ENCODE results near the gene RBBP5. TPM values are rescaled to one million over a fixed set of nuclear protein-coding genes. Genes with fewer than 3 reads are reported as not detected.

RBBP5 gene
- polyA plus RNA-seq, 1 donor from 2014 or later = 19.0 TPM

DNA sequence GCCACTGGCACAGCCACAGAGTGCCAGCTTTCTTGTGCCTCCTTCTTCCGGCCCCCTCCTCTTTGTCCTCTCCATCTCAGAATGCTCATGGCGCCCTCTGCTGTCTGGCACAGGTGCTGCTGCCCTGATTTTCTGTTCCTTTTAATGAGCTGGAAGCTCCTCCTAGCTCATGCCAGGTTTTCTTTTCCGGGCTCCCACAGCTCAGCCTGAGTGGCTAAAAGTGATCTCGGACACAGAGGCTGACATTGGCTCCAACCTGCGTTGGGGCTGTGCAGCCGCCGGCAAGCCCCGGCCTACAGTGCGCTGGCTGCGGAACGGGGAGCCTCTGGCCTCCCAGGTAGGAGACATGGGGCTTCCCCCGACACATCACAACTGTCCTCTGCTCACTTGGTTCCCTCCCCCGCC lies 60.1 kb downstream of the RBBP5 start:
- Mint-ChIP-seq H3K4me1 (peaks cover 0 to 3% (median 0%) of the 10 kb centered on the region in 3 donors), H3K27me3 (peaks cover 4% of the 10 kb centered on the region), H3K4me3 (no peak overlapping the region), H3K9me3 (no peaks in the 10 kb centered on the region), H3K27ac (peak overlapping the region in 1 of 3 donors; percentile 31), H3K36me3 (peaks cover 3% of the 10 kb centered on the region)

DNA sequence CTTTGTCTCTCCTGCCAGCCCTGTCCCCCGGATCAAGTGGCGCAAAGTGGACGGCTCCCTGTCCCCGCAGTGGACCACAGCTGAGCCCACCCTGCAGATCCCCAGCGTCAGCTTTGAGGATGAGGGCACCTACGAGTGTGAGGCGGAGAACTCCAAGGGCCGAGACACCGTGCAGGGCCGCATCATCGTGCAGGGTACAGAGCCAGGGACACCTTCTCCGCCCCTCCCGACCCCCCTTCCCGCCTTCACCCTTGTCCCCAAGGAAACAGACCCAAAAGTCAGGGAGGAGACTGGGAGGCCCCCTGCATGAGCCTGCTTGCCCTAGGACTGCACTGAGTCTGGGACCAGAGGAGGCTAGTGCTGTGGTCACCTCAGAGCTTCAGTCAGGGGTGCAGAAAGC lies 60.6 kb downstream of the RBBP5 start:
- Mint-ChIP-seq H3K36me3 (peaks cover 2% of the 10 kb centered on the region), H3K9me3 (no peaks in the 10 kb centered on the region), H3K4me3 (no peak overlapping the region), H3K27ac (no peak overlapping the region), H3K27me3 (peaks cover 3% of the 10 kb centered on the region), H3K4me1 (peaks cover 0 to 4% (median 0%) of the 10 kb centered on the region in 3 donors)

DNA sequence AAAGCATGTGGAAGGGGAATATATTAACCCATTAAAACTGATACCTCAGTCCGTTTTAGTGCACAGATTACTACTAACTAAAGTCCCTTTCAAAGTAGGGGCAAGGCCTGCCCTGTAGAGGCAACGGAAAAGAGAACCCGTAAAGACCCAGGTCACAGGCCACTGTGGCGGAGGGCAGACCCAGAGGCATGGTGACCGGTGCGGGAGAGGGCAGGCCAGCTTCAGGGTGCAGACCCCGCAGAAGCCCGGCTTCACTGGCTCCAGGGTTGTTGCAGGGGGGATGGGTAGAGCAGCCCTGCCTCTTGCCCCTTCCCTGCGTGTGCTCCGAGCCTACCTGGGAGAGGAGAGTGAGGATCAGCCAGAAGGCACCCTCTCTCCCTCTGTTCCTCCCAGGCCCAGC lies 61.0 kb downstream of the RBBP5 start:
- Mint-ChIP-seq H3K27me3 (peaks cover 2% of the 10 kb centered on the region), H3K9me3 (no peaks in the 10 kb centered on the region), H3K4me3 (no peak overlapping the region), H3K4me1 (peaks cover 0 to 4% (median 0%) of the 10 kb centered on the region in 3 donors), H3K27ac (no peak overlapping the region), H3K36me3 (peaks cover 4% of the 10 kb centered on the region)

DNA sequence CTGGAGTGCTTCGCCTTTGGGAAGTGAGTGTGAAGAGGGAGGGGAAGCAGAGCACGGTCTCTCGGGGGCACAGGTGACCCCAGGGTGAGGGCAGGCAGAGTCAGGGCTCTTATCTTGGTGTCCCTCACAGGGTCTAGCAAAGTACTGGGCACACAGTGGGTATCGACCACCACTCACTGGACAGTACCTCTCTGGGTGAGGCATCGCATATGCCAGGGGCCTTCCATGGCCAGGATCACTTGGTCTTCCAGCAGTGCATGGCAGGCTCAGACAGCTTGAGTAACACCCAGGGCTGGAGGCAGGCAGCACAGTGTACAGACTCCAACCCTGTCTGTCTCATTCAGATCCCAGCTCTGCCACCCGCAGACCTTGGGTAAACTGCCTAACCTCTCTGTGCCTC lies 62.1 kb downstream of the RBBP5 start:
- Mint-ChIP-seq H3K4me1 (peaks cover 0 to 4% (median 0%) of the 10 kb centered on the region in 3 donors), H3K9me3 (no peaks in the 10 kb centered on the region), H3K27me3 (peaks cover 6% of the 10 kb centered on the region), H3K36me3 (peaks cover 5% of the 10 kb centered on the region), H3K4me3 (no peak overlapping the region), H3K27ac (no peak overlapping the region)

DNA sequence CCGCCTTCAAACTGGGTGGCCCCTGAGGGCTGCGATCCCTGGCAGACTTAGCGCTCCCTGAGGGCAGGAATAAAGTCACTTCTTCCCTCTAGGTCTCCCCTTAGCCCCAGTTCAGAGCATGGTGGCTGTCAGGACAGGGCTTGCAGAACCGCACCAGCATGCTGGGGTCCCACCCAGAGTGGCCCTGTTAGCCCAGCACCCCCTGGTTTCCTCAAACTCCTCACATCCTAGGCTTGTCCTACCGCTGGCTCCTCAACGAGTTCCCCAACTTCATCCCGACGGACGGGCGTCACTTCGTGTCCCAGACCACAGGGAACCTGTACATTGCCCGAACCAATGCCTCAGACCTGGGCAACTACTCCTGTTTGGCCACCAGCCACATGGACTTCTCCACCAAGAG lies 62.9 kb downstream of the RBBP5 start:
- peaks cover 6% of the 10 kb centered on the region for H3K27me3 Mint-ChIP-seq
- H3K4me3 Mint-ChIP-seq = no peak overlapping the region
- H3K9me3 Mint-ChIP-seq = no peaks in the 10 kb centered on the region
- no peak overlapping the region for H3K27ac Mint-ChIP-seq
- peaks cover 0 to 4% (median 0%) of the 10 kb centered on the region in 3 donors for H3K4me1 Mint-ChIP-seq
- H3K36me3 Mint-ChIP-seq = peaks cover 4% of the 10 kb centered on the region

DNA sequence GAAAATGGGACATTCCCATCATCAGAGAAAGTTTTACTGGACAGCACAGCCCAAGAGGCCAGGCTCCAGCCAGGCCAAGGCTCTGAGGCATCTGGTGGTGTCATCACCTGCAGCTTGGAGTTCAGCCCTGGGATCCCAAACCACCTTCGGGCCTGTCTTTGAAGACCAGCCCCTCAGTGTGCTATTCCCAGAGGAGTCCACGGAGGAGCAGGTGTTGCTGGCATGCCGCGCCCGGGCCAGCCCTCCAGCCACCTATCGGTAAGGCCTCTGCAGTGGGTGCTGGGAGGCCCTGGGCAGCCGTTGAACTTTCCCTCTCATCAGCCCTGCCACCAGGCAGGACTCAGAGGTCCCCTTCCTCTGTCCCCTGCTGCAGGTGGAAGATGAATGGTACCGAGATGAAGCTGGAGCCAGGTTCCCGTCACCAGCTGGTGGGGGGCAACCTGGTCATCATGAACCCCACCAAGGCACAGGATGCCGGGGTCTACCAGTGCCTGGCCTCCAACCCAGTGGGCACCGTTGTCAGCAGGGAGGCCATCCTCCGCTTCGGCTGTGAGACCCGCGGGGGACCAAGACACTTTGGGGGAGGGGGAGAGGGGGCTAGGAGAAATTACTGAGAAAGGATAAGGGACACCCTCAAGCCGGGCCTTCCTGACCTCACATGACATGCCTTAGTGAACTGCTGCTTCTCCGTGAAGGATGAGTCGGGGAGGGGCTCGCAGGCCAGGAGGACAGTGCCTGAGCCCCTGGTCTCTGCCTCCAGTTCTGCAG lies 63.8 kb downstream of the RBBP5 start:
- H3K27me3 Mint-ChIP-seq = peaks cover 6% of the 10 kb centered on the region
- H3K27ac Mint-ChIP-seq = no peak overlapping the region
- no peaks in the 10 kb centered on the region for H3K9me3 Mint-ChIP-seq
- peaks cover 0 to 4% (median 0%) of the 10 kb centered on the region in 3 donors for H3K4me1 Mint-ChIP-seq
- peaks cover 2% of the 10 kb centered on the region for H3K36me3 Mint-ChIP-seq
- H3K4me3 Mint-ChIP-seq = no peak overlapping the region

DNA sequence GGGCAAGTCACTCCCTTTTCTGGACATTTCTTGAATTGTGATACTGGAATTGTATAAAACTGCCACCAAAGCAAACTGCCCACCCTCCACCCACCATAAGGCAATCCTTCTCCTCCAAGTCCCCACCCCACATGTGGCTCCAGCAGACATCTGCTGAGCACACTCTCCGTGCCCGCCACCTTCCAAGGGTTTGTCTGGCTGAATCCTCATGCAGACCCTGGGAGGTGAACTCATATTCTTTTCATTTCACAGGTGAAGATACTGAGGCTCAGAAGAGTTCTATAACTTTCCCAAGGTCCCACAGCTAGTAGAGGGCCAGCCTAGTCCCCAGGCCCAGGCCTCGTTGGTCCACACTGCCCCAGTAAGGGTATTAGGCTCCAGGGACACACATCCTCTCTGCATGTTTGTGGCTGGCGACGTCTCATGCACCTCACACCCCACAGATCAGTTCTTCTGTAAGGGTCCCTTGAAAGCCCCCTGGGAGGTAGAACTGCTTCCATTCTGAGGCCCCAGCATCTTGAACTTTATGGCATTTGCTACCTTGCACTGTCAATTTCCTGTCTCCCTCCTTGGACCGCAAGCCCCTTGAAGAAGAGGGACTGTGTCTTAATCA lies 64.7 kb downstream of the RBBP5 start:
- H3K4me3 Mint-ChIP-seq = no peak overlapping the region
- no peak overlapping the region for H3K27ac Mint-ChIP-seq
- peaks cover 2% of the 10 kb centered on the region for H3K36me3 Mint-ChIP-seq
- no peaks in the 10 kb centered on the region for H3K9me3 Mint-ChIP-seq
- H3K4me1 Mint-ChIP-seq = peaks cover 0 to 4% (median 0%) of the 10 kb centered on the region in 3 donors
- peaks cover 6% of the 10 kb centered on the region for H3K27me3 Mint-ChIP-seq

DNA sequence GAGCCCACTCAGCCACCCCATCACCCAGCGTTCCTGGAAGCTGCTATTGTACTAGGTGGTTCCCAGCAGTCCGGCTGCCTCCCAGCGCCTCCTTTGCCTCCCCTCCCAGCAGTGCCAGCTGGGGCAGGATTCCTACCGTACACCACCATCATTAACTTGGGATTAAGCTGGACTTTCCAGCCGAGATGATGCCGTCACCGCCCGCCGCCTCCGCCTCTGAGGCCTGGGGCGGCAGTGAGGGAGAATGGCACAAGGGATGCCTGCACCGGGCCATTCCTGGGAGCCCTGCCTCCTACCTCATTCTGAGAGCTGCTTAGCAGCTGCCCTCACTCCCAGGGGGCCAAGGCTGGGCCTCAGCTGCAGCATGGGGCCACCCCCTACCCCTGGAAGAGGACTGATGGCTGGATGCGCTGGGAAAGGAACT lies 65.6 kb downstream of the RBBP5 start:
- peaks cover 2% of the 10 kb centered on the region for H3K36me3 Mint-ChIP-seq
- peaks cover 6% of the 10 kb centered on the region for H3K27me3 Mint-ChIP-seq
- H3K4me3 Mint-ChIP-seq = no peak overlapping the region
- peaks cover 0 to 1% (median 0%) of the 10 kb centered on the region in 3 donors for H3K4me1 Mint-ChIP-seq
- H3K27ac Mint-ChIP-seq = no peak overlapping the region
- no peaks in the 10 kb centered on the region for H3K9me3 Mint-ChIP-seq

DNA sequence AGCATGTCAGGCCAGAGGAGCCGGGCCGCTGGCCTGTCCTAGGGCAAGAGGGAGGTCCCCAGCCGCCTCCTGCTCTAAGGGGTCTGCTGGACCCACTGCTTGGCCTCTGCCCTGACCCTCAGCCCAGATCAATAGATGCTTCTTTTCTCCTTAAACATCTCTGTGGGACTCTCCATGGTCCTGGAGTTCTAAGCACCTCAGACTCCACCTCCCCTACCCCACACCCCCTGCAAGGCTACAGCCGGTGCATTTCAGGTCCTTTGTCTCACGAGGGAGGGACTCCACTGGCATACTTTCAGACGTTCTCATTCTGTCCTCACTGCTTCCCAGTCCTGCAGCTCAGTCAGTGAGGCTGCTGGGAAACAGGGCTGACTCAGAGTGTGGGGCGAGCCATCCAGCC lies 67.8 kb downstream of the RBBP5 start:
- H3K9me3 Mint-ChIP-seq = no peaks in the 10 kb centered on the region
- H3K27ac Mint-ChIP-seq = no peak overlapping the region
- H3K4me1 Mint-ChIP-seq = peaks cover 0 to 1% (median 0%) of the 10 kb centered on the region in 3 donors
- H3K4me3 Mint-ChIP-seq = peak overlapping the region in 1 of 4 donors; percentile 51
- H3K27me3 Mint-ChIP-seq = peaks cover 5% of the 10 kb centered on the region
- peaks cover 2% of the 10 kb centered on the region for H3K36me3 Mint-ChIP-seq

DNA sequence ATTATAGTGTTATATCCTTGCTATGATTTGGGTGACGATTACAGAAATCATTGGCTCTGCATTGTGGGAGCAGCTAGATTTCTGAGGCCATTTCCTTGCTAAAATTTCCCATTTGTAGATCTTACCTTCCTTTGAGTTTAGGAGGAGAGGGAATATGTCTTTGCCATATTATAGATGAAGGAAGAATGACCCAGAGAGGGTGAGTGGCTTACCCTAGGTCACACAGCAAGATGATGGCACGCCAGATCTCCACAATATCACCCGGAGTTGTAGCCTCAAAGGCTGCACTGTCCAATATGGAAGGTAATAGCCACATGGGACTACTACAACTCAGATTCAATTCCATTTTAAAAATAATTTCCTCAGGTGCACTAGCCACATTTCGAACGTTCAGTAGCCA lies 68.5 kb downstream of the RBBP5 start:
- H3K4me1 Mint-ChIP-seq = peaks cover 0 to 1% (median 0%) of the 10 kb centered on the region in 3 donors
- peaks cover 2% of the 10 kb centered on the region for H3K36me3 Mint-ChIP-seq
- no peaks in the 10 kb centered on the region for H3K9me3 Mint-ChIP-seq
- H3K27ac Mint-ChIP-seq = no peak overlapping the region
- H3K4me3 Mint-ChIP-seq = no peak overlapping the region
- H3K27me3 Mint-ChIP-seq = peaks cover 4% of the 10 kb centered on the region

DNA sequence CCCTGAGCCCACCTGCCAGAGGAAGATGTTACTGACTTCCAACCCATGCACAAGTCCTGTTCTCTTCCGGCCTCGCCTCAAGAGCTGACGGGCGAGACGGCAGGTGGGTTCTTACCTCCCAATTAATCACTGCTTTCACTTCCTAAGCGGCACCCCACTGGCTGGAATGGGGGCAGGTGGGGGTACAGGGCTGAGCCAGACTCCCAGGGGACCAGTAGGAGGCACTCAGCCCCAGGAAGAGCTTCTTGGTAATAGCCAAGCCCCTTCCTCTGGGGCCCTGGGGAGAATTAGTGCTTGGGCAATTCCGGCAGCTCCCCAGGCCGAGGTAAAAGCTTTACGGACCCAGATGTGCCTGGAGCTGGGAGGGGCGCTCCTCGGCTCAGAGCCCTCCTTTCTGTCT lies 69.1 kb downstream of the RBBP5 start:
- H3K4me3 Mint-ChIP-seq = no peak overlapping the region
- peaks cover 2% of the 10 kb centered on the region for H3K36me3 Mint-ChIP-seq
- H3K27ac Mint-ChIP-seq = no peak overlapping the region
- H3K27me3 Mint-ChIP-seq = peaks cover 4% of the 10 kb centered on the region
- H3K9me3 Mint-ChIP-seq = no peaks in the 10 kb centered on the region
- H3K4me1 Mint-ChIP-seq = peaks cover 0 to 1% (median 0%) of the 10 kb centered on the region in 3 donors

DNA sequence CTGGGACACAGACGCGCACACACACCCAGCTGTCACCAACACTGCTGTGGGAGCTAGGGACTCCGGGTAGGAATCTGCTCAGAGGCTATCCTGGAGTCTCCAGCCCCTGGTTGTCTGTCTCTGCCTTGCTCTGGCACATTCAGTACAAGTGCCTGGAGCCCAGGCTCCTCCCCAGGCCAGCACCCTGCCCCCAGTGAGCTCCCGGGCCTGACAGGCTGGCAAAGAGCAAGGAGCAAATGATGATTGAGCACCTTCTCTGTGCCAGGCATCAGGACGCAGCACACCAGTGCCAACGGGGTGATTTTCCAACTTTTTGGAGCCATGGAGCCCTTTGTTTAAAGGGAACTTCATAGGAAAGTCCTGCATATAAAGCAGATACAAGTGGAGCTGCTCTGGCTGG lies 72.3 kb downstream of the RBBP5 start:
- Mint-ChIP-seq H3K4me3 (no peak overlapping the region), H3K27me3 (peaks cover 17% of the 10 kb centered on the region), H3K4me1 (no peaks in the 10 kb centered on the region), H3K36me3 (no peaks in the 10 kb centered on the region), H3K27ac (no peak overlapping the region), H3K9me3 (no peaks in the 10 kb centered on the region)

DNA sequence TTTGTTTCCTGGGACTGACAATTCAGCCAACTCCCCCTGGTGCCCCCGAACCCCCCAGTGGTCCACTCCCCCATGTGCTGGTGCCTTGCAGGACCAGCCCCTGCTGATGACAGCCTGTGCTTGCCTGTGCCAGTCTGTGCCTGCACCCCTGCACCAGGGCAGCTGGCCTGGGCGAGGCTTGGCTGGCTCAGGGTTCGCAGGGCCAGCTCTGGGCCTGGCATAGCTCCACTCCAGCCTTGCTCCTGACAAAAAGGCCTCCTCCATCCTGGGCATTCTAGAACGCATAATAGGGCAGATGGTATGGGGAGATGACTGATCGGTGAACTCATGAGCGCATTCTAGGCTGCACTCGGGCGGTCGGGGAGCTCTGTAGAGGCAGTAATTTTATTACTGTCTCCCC lies 73.4 kb downstream of the RBBP5 start:
- Mint-ChIP-seq H3K36me3 (no peaks in the 10 kb centered on the region), H3K27me3 (peaks cover 23% of the 10 kb centered on the region), H3K9me3 (no peaks in the 10 kb centered on the region), H3K4me3 (no peak overlapping the region), H3K4me1 (no peaks in the 10 kb centered on the region), H3K27ac (no peak overlapping the region)

DNA sequence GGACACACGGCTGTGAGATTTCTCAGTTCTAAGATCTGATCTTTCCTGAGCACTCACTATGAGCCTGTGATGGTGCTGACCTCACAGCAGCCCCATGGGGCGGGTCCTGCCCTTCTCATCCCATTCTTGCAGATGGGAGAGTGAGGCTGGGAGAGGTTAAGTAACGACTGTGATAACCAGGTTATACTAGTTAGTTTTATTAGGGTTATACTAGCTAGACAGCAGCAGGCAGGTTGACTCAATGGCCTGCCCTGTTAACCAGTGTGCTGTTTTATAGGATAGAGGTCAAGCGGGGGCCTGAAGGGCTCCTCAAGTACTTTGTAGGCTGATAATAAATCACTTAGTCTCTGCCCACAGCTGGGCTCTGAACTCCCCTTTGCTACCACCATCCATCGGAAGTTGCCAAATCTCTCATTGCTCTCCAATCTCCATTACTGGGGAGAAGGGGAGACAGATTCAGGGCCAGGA lies 74.0 kb downstream of the RBBP5 start:
- Mint-ChIP-seq H3K4me1 (no peaks in the 10 kb centered on the region), H3K4me3 (no peak overlapping the region), H3K9me3 (no peaks in the 10 kb centered on the region), H3K36me3 (no peaks in the 10 kb centered on the region), H3K27ac (no peak overlapping the region), H3K27me3 (peaks cover 23% of the 10 kb centered on the region)

DNA sequence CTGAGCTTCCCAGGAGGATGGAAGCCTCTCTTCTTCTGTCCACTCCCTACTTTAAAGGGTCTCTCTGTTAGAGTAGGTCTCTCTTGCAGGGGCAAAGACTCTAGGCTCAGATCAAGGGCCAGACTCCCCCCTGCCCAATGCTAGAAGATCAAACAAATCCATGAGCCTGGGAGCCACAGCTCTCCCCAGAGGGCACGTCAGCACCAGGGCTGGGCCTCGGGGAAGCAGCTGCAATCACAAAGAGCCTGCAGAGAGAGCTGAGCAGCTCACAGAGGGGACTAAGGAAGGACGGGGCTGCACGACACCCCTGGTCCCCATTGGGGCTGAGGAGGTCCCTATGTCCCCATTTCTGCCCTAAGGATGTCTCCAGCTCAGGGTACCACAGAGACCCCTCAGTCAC lies 74.9 kb downstream of the RBBP5 start:
- Mint-ChIP-seq H3K4me1 (no peaks in the 10 kb centered on the region), H3K27me3 (peaks cover 31% of the 10 kb centered on the region), H3K9me3 (no peaks in the 10 kb centered on the region), H3K36me3 (no peaks in the 10 kb centered on the region), H3K27ac (no peak overlapping the region), H3K4me3 (no peak overlapping the region)

DNA sequence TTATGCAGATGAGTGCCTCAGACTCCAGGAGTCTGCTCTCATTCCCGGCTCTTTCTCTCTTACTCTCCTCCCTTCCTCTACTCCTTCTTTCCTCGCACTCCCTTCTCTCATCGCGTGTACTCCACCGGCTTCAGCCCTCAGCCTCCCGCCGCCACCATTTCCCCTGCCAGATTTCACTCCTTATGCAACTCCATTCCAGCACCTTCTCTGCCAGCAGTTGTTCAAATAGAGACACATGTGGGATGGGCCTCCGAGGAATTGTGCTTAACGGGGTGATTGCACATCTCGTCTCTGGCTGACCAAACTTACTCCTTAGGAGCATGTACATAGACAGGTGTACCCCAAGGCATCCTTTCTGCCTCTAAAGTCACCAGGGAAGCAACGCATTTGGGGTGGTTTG lies 76.6 kb downstream of the RBBP5 start:
- Mint-ChIP-seq H3K4me3 (peak overlapping the region in 1 of 4 donors; percentile 24), H3K4me1 (no peaks in the 10 kb centered on the region), H3K36me3 (no peaks in the 10 kb centered on the region), H3K27ac (no peak overlapping the region), H3K27me3 (peaks cover 41% of the 10 kb centered on the region), H3K9me3 (no peaks in the 10 kb centered on the region)

All from IgD-negative memory B cell (primary cell).